ENCODE measurements around the gene PPP2R5C.
"Not testable (repeated sequence)": the region's sequence is repeated elsewhere in the genome, so short reads cannot be mapped to it uniquely, and the experiment has no call there.

PPP2R5C gene

GRCh38 chr14:101957406-101958234 lies 196.1 kb downstream of the PPP2R5C start:
- no peak for DNase-seq

- no peak for DNase-seq
Observed at GRCh38 chr14:101958418-101959180, 197.1 kb downstream of the PPP2R5C start.

- DNase-seq: no peak
Observed at GRCh38 chr14:101959277-101959676, 197.8 kb downstream of the PPP2R5C start.

- DNase-seq: no peak
Observed at GRCh38 chr14:101960225-101960624, 198.7 kb downstream of the PPP2R5C start.

GRCh38 chr14:101961011-101961721 lies 199.7 kb downstream of the PPP2R5C start:
- DNase-seq: peak; percentile 61

GRCh38 chr14:101961746-101962502 lies 200.4 kb downstream of the PPP2R5C start:
- no peak for DNase-seq

GRCh38 chr14:101962503-101962874 lies 201.0 kb downstream of the PPP2R5C start:
- no peak for DNase-seq

GRCh38 chr14:101963052-101963451 lies 201.5 kb downstream of the PPP2R5C start:
- no peak for DNase-seq

GRCh38 chr14:101963656-101964296 lies 202.3 kb downstream of the PPP2R5C start:
- DNase-seq: no peak

GRCh38 chr14:101964297-101965180 lies 203.0 kb downstream of the PPP2R5C start, which contains the start of gene DYNC1H1:
TSS of gene DYNC1H1 (plus strand) at chr14:101964573. CDS start at chr14:101964692, 119 bp downstream.
- DNase-seq: peak; percentile 79

GRCh38 chr14:101965181-101965544 lies 203.7 kb downstream of the PPP2R5C start:
- peak; percentile 41 for DNase-seq

GRCh38 chr14:101965770-101966722 lies 204.5 kb downstream of the PPP2R5C start:
- DNase-seq: no peak

- DNase-seq: no peak
Observed at GRCh38 chr14:101966742-101967141, 205.2 kb downstream of the PPP2R5C start.

GRCh38 chr14:101968186-101968585 lies 206.7 kb downstream of the PPP2R5C start:
- DNase-seq: no peak

- DNase-seq: no peak
Observed at GRCh38 chr14:101969481-101969880, 208.0 kb downstream of the PPP2R5C start.

- DNase-seq: no peak
Observed at GRCh38 chr14:101970830-101971400, 209.4 kb downstream of the PPP2R5C start.

- DNase-seq: not testable (repeated sequence)
Observed at GRCh38 chr14:101971458-101971857, 209.9 kb downstream of the PPP2R5C start.

GRCh38 chr14:101972126-101972866 lies 210.8 kb downstream of the PPP2R5C start:
- DNase-seq: no peak

GRCh38 chr14:101973356-101973755 lies 211.8 kb downstream of the PPP2R5C start:
- DNase-seq: no peak

Measured in activated CD4-positive, alpha-beta T cell treated with anti-CD3 and anti-CD28 coated beads for 1 hour (primary cell).